AG09319 (cell line): Measurements from ENCODE around the gene CALCR.

Experiments
- DNase-seq: peaks from one replicate; pipeline ENCODE4 v3.0.0-alpha.2; 2010; ENCODE audit warnings: low read depth; ENCODE audit errors: extremely low read depth
- CTCF ChIP-seq: IDR thresholded peaks from 2 replicates; pipeline ENCODE4 v1.5.1; 2011; ENCODE audit warnings: low read depth, mild to moderate bottlenecking, inconsistent platforms, low read length, moderate library complexity

CALCR gene

DNA sequence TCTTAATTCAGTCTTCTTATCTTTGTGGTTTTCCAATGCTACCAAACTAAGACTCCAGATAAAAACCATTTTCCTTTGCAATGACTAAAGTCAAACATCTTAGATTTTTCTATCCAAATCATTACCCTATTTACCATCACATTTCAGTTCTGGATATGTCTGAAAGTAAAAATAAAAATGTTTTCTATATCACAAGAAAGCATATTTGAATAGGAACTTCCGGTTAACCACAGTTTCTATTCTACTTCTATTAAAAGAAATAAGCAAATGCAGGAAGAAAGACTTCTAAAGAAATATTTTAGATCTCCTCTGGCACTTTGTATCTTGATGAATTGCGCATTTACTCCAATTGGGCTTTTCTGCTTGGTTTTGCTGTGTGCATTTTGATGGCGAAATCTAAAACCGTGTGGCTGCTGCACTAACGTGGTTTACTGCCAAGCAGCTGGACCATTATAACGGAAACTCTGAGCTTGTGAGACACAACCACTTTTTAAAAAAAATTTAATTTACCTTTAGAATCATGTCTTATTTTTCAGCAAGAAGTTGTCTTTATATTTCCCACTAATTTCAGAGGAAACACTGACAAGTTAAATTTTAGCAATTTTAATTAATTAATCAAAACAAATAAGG is 196.3 kb downstream of the CALCR start:
- DNase-seq, result no peak
- TF ChIP-seq CTCF, result no peak

- no peak for DNase-seq
Observed at GRCh38 chr7:93375603-93376002, 198.9 kb downstream of the CALCR start.

More at GRCh38 chr7:93375603-93376002, 198.9 kb downstream of the CALCR start:
- TF ChIP-seq CTCF, result no peak
